GM12891 (cell line): Measurements from ENCODE around the gene KLHL1.

Source experiments
- PAX5 ChIP-seq: IDR thresholded peaks from 2 replicates; pipeline ENCODE4 v1.6.1; 2011; ENCODE audit warnings: low read length, moderate library complexity, mild to moderate bottlenecking; ENCODE audit not compliant: insufficient read depth, severe bottlenecking
- POLR2A ChIP-seq: IDR thresholded peaks from 2 replicates; pipeline ENCODE4 v1.6.1; 2011; ENCODE audit warnings: low read depth, low read length, control low read depth
- POLR2AphosphoS5 ChIP-seq: IDR thresholded peaks from 2 replicates; pipeline ENCODE4 v1.6.1; 2011; ENCODE audit warnings: low read depth, low read length, control low read depth
- SPI1 ChIP-seq: IDR thresholded peaks from 2 replicates; pipeline ENCODE4 v1.6.1; 2011; ENCODE audit warnings: low read depth, low read length, control low read depth
- TAF1 ChIP-seq: IDR thresholded peaks from 2 replicates; pipeline ENCODE4 v1.6.1; 2011; ENCODE audit warnings: low read depth, low read length, control low read depth

- TF ChIP-seq POLR2AphosphoS5 (no peak), POLR2A (no peak), SPI1 (no peak), TAF1 (no peak), PAX5 (no peak)
Measured at GRCh38 chr13:70090036-70090723, 18.1 kb downstream of the KLHL1 start.
